Hepatocyte (in vitro differentiated cells): ENCODE data around the gene BCCIP. TPM values are rescaled to one million over a fixed set of nuclear protein-coding genes. Genes with fewer than 3 reads are reported as not detected.

ENCODE experiments used
- DNase-seq: peaks from one replicate; pipeline ENCODE4 v3.0.0-alpha.2; 2016; ENCODE audit warnings: low spot score
- H2AFZ ChIP-seq: fragments of 200-600 bp; sonication (generic); 2 replicates; pipeline ENCODE4 v1.6.0; 2016; ENCODE audit warnings: antibody characterized with exemption, mild to moderate bottlenecking
- H3K27ac ChIP-seq: fragments of 200-600 bp; sonication (generic); 2 replicates; pipeline ENCODE4 v1.5.1; 2016; ENCODE audit warnings: mild to moderate bottlenecking
- H3K27me3 ChIP-seq: fragments of 200-600 bp; sonication (generic); 2 replicates; pipeline ENCODE4 v1.6.1; 2016
- H3K36me3 ChIP-seq: fragments of 200-600 bp; sonication (generic); replicated peaks from 2 replicates; pipeline ENCODE4 v1.5.1; 2016; ENCODE audit warnings: low read depth; ENCODE audit not compliant: insufficient read depth
- H3K4me1 ChIP-seq: fragments of 200-600 bp; sonication (generic); 2 replicates; pipeline ENCODE4 v1.5.1; 2016; ENCODE audit warnings: mild to moderate bottlenecking, moderate library complexity; ENCODE audit not compliant: insufficient read depth
- H3K4me2 ChIP-seq: fragments of 200-600 bp; sonication (generic); 2 replicates; pipeline ENCODE4 v1.6.0; 2016
- H3K4me3 ChIP-seq: fragments of 200-600 bp; sonication (generic); 2 replicates; pipeline ENCODE4 v1.5.1; 2016; ENCODE audit warnings: mild to moderate bottlenecking
- H3K79me2 ChIP-seq: fragments of 200-600 bp; sonication (generic); 2 replicates; pipeline ENCODE4 v1.6.0; 2017; ENCODE audit warnings: mild to moderate bottlenecking
- H3K9me2 ChIP-seq: fragments of 200-600 bp; sonication (generic); replicated peaks from 2 replicates; pipeline ENCODE4 v1.6.0; 2017; ENCODE audit warnings: mild to moderate bottlenecking; ENCODE audit not compliant: insufficient read depth
- H3K9me3 ChIP-seq: fragments of 200-600 bp; sonication (generic); 2 replicates; pipeline ENCODE4 v1.5.1; 2016; ENCODE audit warnings: low read depth, mild to moderate bottlenecking
- H4K20me1 ChIP-seq: fragments of 200-600 bp; sonication (generic); 2 replicates; pipeline ENCODE4 v1.6.0; 2016; ENCODE audit warnings: mild to moderate bottlenecking; ENCODE audit not compliant: insufficient read depth, poor library complexity, severe bottlenecking
- EZH2 ChIP-seq: fragments of 200-600 bp; sonication (generic); IDR thresholded peaks from 2 replicates; pipeline ENCODE4 v1.6.1; 2016; ENCODE audit warnings: antibody characterized with exemption, mild to moderate bottlenecking, borderline replicate concordance
- EZH2phosphoT487 ChIP-seq: fragments of 200-600 bp; sonication (generic); IDR thresholded peaks from one replicate; pipeline ENCODE4 v1.6.1; 2018; ENCODE audit warnings: antibody characterized with exemption, mild to moderate bottlenecking, low read depth, moderate library complexity; ENCODE audit not compliant: unreplicated experiment, severe bottlenecking
- WGBS: methylation state at CpG from one replicate; pipeline ENCODE4 v1.1.6; 2016; ENCODE audit warnings: low lambda C conversion rate; ENCODE audit errors: missing lambda C conversion rate; 5-methylcytosine and 5-hydroxymethylcytosine counted together
- polyA plus RNA-seq: library from polyadenylated mRNA; unstranded; fragments of >200 nt; fragmentation: Nextera tagmentation; extraction: Ambion mirVana; gene quantifications from 2 replicates; pipeline ENCODE4 v1.2.1, GENCODE V29; 2016
- total RNA-seq: library from RNA; depleted of rRNA; stranded (reverse); fragments of >200 nt; gene quantifications from 2 replicates; pipeline ENCODE4 v1.2.3, GENCODE V29; 2014
- TF ChIP-seq, protein P1 (sequence below): fragments of 200-600 bp; sonication (generic); IDR thresholded peaks from 2 replicates; pipeline ENCODE4 v1.5.1; 2016; ENCODE audit warnings: antibody characterized with exemption, mild to moderate bottlenecking; ENCODE audit not compliant: poor library complexity

The BCCIP gene
- total and polyA plus RNA-seq, 2 experiments from 2014 or later = 45.0 to 63.2 TPM

GRCh38 chr10:125779403-125780327, 43.7 kb upstream of the BCCIP start:
- H3K9me2 ChIP-seq = no peaks in the 10 kb centered on the region
- no peaks in the 10 kb centered on the region for H3K27me3 ChIP-seq
- no peaks in the 10 kb centered on the region for H3K79me2 ChIP-seq
- DNase-seq = no peak
- no peak overlapping the region for H3K4me3 ChIP-seq
- no peaks in the 10 kb centered on the region for H4K20me1 ChIP-seq
- H3K27ac ChIP-seq = no peak overlapping the region
- no peak overlapping the region for H2AFZ ChIP-seq
- TF ChIP-seq EZH2phosphoT487 (no peak), EZH2 (no peak)
- TF ChIP-seq, protein P1, sequence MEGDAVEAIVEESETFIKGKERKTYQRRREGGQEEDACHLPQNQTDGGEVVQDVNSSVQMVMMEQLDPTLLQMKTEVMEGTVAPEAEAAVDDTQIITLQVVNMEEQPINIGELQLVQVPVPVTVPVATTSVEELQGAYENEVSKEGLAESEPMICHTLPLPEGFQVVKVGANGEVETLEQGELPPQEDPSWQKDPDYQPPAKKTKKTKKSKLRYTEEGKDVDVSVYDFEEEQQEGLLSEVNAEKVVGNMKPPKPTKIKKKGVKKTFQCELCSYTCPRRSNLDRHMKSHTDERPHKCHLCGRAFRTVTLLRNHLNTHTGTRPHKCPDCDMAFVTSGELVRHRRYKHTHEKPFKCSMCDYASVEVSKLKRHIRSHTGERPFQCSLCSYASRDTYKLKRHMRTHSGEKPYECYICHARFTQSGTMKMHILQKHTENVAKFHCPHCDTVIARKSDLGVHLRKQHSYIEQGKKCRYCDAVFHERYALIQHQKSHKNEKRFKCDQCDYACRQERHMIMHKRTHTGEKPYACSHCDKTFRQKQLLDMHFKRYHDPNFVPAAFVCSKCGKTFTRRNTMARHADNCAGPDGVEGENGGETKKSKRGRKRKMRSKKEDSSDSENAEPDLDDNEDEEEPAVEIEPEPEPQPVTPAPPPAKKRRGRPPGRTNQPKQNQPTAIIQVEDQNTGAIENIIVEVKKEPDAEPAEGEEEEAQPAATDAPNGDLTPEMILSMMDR = no peak
- 81% methylated on average over 10 of the region's 10 CpGs for WGBS
- no peaks in the 10 kb centered on the region for H3K9me3 ChIP-seq
- H3K36me3 ChIP-seq = no peaks in the 10 kb centered on the region
- no peak overlapping the region for H3K4me2 ChIP-seq
- H3K4me1 ChIP-seq = no peaks in the 10 kb centered on the region

- Histone ChIP-seq H3K27ac (no peak overlapping the region), H3K9me2 (no peaks in the 10 kb centered on the region), H3K27me3 (no peaks in the 10 kb centered on the region), H3K4me2 (no peak overlapping the region), H3K4me1 (no peaks in the 10 kb centered on the region), H3K9me3 (no peaks in the 10 kb centered on the region), H4K20me1 (no peaks in the 10 kb centered on the region), H3K4me3 (no peak overlapping the region), H3K79me2 (no peaks in the 10 kb centered on the region), H3K36me3 (no peaks in the 10 kb centered on the region), H2AFZ (no peak overlapping the region)
- TF ChIP-seq, protein P1 = no peak
- TF ChIP-seq EZH2phosphoT487 (no peak), EZH2 (no peak)
- 91% methylated on average over 8 of the region's 8 CpGs for WGBS
- no peak for DNase-seq
Observed at GRCh38 chr10:125781374-125781773, 42.0 kb upstream of the BCCIP start.

GRCh38 chr10:125782054-125782453, 41.3 kb upstream of the BCCIP start:
- 87% methylated on average over 11 of the region's 11 CpGs for WGBS
- no peak for DNase-seq
- Histone ChIP-seq H3K4me3 (no peak overlapping the region), H3K36me3 (no peaks in the 10 kb centered on the region), H3K9me3 (no peaks in the 10 kb centered on the region), H3K4me1 (no peaks in the 10 kb centered on the region), H3K27me3 (no peaks in the 10 kb centered on the region), H4K20me1 (no peaks in the 10 kb centered on the region), H3K4me2 (no peak overlapping the region), H3K9me2 (no peaks in the 10 kb centered on the region), H2AFZ (no peak overlapping the region), H3K79me2 (no peaks in the 10 kb centered on the region), H3K27ac (no peak overlapping the region)
- TF ChIP-seq, protein P1 = no peak
- no peak for TF ChIP-seq EZH2phosphoT487
- TF ChIP-seq EZH2 = no peak
